Endothelial cell of umbilical vein (primary cell): ENCODE data around the gene ERBB2.

Source experiments
- CTCF ChIP-seq, 2 donors: IDR thresholded peaks; 1 replicate in 1 of 2; 2 replicates in 1 of 2; pipeline ENCODE4 v1.5.1; 2011; ENCODE audit warnings: low read length in 2 of 2, mild to moderate bottlenecking in 2 of 2, moderate library complexity in 2 of 2, control low read depth in 1 of 2, inconsistent platforms in 1 of 2, low read depth in 1 of 2; ENCODE audit not compliant: insufficient read depth in 1 of 2; ENCODE audit errors: extremely low read depth in 1 of 2
- EZH2 ChIP-seq: IDR thresholded peaks from 2 replicates; pipeline ENCODE4 v1.6.1; 2012; ENCODE audit warnings: borderline replicate concordance, low read depth, mild to moderate bottlenecking, moderate library complexity, low read length, inconsistent platforms; ENCODE audit not compliant: severe bottlenecking
- FOS ChIP-seq: IDR thresholded peaks from 2 replicates; pipeline ENCODE4 v1.6.1; 2011; ENCODE audit warnings: mild to moderate bottlenecking, low read length, moderate library complexity, borderline replicate concordance; ENCODE audit not compliant: insufficient read depth
- GATA2 ChIP-seq: IDR thresholded peaks from 2 replicates; pipeline ENCODE4 v1.7.0; 2011; ENCODE audit warnings: low read depth, mild to moderate bottlenecking, moderate library complexity, mixed read lengths, low read length; ENCODE audit not compliant: insufficient read length, insufficient read depth
- JUN ChIP-seq: IDR thresholded peaks from 2 replicates; pipeline ENCODE4 v1.6.1; 2011; ENCODE audit warnings: borderline replicate concordance, low read depth; ENCODE audit not compliant: insufficient read length, insufficient read depth
- MAX ChIP-seq: IDR thresholded peaks from 2 replicates; pipeline ENCODE4 v1.6.1; 2011; ENCODE audit not compliant: insufficient read depth, insufficient read length
- MYC ChIP-seq: IDR thresholded peaks from one replicate; pipeline ENCODE4 v1.6.1; 2011; ENCODE audit warnings: mild to moderate bottlenecking, low read depth, low read length
- POLR2A ChIP-seq: IDR thresholded peaks from 2 replicates; pipeline ENCODE4 v1.6.1; 2012; ENCODE audit warnings: low read depth, mild to moderate bottlenecking, control low read depth, low read length
- POLR2AphosphoS5 ChIP-seq: IDR thresholded peaks from 2 replicates; pipeline ENCODE4 v1.6.1; 2012; ENCODE audit warnings: low read depth, mild to moderate bottlenecking, control low read depth, low read length, moderate library complexity; ENCODE audit not compliant: insufficient read depth

GRCh38 chr17:39754958-39755553 lies 55.2 kb downstream of the ERBB2 start:
- TF ChIP-seq POLR2AphosphoS5 (no peak), POLR2A (no peak), EZH2 (no peak), CTCF (IDR thresholded peaks at IDR 0.05; ENCODE audit: extremely low read depth in 1 of 2, insufficient read depth in 1 of 2, low read depth in 1 of 2, low read length in 2 of 2) (no peak), JUN (no peak), FOS (no peak), MAX (no peak), MYC (no peak), GATA2 (no peak)
